Stimulated activated CD4-positive, alpha-beta T cell treated with anti-CD3 and anti-CD28 coated beads, Interleukin-12 subunit alpha, Interleukin-12 subunit beta, amount 100 ng/mL, for 4 hours (primary cell): ENCODE results near the gene HOXA7.

Source experiments
- DNase-seq: peaks from one replicate; pipeline ENCODE4 v3.0.0-alpha.2; 2020

HOXA7 gene

DNA sequence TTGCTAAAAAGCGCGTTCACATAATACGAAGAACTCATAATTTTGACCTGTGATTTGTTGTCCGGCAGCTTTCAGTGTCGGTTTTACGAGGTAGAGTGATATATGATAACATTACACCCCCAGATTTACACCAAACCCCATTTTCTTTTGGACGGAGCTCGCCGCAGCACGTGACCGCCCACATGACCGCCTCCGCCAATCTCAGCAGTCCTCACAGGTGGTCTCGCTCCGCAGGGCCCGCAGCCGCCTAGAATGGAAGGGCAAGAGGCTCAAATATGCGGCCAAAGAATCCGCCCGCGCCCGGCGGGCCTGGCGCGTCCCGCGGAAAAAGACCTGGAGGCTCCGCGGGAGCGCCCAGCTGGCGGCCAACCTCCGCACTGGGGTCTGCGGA lies at the start of gene HOXA7:
Gene HOXA7 (minus strand): TSS at position 168 of the 391 bp plus-strand sequence. CDS start 130 bp downstream, at position 38.
- no peak for DNase-seq

DNA sequence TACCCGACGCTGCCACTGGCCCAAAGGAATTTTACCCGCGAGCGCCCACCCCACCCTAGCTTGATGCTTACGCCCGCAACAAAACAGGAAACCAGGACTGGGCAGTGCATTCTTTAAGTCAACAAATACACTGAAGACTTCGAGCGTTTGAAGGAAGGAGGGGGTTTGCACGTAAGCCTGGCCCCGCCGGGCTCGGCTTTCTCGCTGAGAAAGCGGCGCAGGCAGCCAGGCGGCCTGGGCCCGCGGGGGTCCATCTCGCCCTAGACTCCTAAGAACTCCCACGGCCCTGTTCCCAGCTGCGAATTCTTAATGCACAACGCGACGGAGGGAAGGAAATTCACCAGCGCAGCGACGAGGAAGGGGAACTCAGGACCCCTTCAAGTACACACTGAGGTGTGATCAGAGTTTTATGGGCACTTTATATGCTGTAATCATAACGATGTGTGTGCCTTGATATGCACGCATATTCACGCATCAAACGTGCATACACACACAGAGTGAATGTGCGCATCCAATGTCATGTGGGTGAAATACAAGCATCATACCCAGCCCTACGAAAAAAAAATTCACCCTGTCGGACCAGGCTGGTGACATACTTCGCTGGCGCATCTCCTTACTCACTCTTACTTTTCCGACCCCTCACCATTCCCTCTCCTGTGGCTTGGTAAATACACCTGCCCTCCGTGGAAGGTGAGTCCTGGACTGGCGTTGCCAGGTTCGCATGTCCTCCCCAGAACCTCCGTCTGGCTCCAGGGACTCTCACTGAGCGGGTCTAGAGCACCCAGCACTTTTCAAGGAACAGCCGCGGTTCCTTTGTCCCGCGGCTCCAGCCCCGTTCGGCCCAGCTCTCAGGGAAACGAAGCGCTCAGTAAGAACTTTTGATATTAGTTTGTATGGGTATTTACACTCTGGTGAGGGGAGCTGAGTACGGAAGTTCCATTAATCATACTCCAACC lies 49.1 kb upstream of the HOXA7 start:
- DNase-seq = no peak

DNA sequence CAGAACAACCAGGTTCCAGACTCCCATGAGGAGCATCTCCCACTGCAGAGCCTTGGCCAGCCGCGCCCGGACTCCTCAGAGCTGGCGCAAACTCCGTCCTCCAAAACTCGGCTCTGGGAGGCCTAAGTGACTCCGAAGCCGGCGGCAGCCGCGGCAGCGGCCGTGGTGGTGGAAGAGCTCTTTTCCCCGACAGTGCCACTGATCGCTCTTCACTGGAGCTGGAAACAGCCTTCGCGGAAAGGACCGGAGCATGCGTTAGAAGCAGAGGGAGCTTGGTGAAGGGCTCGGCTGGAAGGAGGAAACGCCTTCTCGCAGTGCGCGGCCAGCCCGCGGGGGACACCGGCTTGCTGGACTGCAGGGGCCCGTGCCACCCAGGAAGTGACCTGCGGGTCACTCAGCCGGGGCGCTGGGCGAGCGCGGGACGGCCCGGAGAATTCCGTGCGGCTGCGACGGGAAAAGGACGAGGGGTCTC lies 48.4 kb upstream of the HOXA7 start:
- no peak for DNase-seq

GRCh38 chr7:27203964-27204594 lies 47.6 kb upstream of the HOXA7 start:
- no peak for DNase-seq

- DNase-seq = no peak
Measured at GRCh38 chr7:27203365-27203953, 47.0 kb upstream of the HOXA7 start.

GRCh38 chr7:27202862-27203134 lies 46.3 kb upstream of the HOXA7 start:
- DNase-seq = no peak

DNA sequence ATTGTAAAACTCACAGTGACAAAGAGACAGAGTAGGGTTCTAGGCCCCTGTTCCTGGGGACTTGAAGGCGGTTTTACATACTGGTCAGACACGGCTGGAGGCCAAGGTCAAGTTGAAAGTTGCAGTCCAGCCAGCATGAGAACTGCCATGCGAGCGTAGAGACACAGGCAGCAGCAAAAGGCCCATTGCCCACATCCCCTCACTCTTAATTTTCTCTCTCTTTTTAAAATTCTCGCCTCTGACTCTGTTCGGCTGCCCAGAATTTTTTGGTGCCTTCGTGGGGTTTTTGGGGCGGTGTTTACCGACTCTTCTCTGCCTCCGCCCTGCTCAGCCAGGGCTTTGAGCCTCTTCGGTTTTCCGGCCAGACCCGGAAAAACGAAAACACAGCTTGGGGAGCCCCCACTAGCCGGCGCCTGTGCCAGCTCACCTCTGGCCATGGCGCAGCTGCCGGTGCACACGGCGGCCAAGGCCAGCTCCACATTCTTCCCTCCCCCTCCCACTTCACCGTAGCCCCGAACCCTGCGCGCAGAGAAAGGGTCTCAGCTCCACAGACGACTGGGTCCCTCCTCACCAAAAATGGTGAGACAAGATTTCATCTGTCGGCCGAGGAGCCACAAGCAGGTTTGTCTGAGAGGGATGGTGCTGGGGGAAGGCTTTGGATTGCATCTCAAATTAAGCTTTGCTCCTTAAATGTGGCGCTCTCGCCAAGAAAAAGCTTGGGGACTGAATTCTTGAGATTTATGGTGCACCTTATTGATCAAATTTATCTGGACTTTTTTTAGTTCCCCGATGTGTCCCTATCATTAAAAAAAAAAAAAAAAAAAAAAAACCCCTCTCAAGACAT lies 45.8 kb upstream of the HOXA7 start:
- DNase-seq = no peak

GRCh38 chr7:27201580-27202017 lies 45.1 kb upstream of the HOXA7 start:
- no peak for DNase-seq

DNA sequence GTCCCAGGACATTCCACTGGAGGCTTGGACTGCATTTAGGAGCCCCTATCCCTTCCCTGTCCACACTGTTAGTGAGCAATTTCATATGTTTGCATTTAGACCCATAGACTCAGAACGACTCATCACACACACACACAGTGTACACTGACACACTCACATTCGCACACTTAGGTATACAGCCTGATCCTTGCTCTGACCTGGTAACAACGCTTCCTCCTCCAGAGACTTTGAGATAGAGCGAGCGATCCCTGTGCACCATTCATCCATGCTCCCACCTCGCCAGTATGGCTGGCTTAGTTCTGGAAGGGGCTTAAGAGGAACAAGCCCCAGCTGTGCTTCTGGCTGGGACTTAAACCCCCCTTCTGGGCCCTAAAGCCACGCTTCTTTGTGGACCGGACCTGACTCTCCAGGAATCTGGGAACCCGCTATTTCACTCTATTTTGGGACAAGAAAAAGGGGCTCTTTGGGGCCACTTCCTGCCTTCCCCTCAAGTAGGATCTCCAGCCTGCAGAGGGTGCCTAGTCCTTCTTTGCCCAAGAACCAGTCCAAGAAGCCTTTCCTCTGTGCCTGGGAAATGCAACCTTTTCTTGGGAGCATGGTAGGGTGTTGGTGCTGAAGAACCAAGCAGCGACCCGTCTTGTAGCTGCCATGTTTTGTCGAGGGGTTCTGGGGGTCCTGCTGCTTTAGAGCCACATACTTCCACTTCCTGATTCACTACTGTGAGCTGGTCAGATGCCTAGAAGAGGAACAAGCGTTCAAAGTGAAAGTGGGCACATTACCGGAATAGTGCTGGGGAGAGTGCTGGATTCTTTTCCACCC lies 44.5 kb upstream of the HOXA7 start:
- DNase-seq = no peak

DNA sequence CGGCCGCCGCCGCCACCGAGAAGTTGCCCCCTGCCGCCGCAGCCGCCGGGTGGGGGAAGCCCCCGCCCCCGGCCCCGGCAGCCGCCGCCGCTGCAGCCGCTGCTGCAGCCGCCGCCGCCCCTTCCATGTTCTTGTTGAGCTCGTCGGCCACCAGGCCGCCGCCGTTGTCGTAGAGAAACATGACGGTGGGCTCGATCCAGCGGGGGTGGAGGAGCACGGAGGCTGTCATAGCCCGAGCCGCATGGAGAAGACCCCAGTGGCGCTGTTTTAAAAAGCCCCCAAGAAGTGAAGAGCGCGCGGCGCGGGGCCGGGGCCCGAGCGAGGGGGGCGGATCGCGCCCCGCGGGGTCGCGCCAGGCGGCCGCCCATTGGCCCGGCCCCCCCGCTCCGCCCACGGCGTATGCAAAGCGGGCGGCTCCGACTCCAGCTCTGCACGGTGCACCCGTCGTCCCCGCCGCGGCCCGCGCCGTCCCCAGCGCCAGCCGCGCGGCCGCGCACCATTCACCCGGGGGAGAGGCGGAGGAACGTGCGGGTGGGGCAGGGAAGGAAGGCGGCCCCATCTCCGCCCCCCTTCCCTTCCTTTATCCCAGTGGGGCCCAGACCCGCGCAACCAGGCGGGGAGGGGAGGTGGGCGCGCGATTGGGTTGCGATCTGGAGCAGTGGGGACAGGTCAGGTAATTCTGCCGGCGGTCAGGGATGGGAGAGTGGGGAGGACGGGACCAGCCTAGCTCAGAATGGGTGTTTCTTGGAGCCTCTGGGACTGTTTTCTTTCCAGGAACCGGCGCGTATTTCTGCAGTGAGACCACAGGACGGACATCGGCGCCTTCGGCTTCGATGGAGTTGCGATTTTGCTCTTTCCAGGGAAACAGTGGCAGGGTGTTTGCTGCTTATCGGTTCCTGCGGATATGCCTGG lies 43.6 kb upstream of the HOXA7 start, which contains the start of gene HOXA13:
Gene HOXA13 (minus strand): TSS at position 243 of the 912 bp plus-strand sequence. CDS start 14 bp downstream, at position 229.
- DNase-seq = no peak

DNA sequence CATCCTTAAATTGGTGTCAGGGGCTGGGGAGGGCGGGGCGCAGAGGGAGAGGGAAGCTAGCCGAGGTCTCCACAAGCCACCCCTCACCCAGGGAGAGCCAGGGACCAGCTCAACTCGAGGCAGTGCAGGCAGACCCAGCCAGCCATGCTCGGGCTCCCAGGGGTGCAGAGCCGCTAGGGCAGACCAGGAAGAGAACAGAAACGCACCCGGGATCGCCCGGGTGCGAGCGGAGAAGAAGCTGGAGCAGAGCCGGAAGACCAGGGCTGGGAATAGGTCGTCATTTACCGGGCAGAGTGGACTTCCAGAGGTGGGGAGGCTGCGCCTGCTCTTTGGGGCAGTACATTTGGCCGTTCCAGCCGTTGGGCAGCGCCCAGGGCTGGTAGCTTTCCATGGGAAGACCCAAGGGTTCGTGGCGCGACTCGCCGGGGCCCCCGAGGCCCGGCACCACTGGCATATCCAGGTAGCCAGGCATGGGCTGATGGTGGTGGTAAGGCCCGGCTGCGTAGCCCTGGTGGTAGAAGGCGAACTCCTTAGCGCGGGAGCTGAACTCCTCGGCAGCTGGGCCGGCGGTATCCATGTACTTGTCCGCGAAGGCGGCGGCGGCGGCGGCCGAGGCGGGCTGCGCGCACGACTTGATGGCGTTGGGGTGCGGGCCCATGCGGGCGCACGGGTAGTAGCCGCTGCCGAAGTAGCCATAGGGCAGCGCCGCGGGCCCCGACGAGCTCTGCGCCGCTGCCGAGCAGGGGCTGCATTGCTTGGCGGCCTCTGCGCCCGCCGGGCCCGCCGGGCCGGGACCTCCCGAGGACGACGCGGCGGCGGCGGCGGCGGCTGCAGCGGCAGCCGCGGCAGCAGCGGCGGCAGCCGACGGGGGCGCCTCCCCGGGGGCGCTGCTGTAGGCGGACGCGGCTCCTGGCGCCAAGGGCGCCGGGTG lies 42.7 kb upstream of the HOXA7 start:
- no peak for DNase-seq

GRCh38 chr7:27198138-27198841 lies 41.8 kb upstream of the HOXA7 start:
- no peak for DNase-seq

DNA sequence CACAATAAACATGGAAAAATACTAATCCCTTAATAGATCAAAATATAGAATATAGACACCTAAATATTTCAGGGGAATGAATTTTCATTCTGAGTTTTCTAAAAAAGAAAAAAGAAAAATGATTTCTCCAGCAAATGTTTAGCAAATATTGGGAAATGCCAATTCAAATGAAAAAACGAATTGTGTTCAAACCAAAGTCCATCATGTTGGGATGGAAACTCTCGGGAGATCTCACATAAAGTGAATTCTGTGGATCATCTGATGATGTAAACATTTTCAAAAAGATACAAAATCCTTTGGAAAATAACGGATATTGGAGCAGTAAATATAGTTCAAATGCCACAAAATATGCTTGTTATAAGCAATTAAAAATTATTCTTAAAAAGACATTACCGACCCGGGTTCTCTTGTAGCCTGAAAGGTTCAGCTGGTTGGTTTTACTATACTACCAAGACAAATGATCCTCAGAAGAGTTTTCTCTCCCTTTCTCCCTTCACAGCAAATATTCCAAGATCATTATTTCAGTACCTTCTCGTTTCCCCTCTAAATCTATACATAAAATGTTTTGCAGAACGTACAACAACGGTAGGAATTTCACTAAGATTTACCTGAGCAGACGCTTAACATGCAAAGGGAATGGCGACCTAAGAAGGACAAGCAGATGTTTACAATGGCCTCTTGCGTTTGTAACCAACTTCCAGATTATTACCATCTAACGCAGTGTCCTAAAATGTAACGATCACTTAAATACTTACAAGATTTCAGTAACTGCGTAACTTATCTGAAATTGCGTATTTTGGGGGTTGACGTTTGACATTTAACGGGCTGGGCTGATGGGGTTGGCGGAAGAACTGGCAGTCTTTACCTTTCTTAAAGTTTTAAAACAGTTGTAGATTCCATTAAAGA lies 40.9 kb upstream of the HOXA7 start:
- no peak for DNase-seq

- peak; percentile 87 for DNase-seq
Measured at GRCh38 chr7:27196287-27196767, 39.9 kb upstream of the HOXA7 start.

- DNase-seq = no peak
Measured at GRCh38 chr7:27194686-27195379, 38.4 kb upstream of the HOXA7 start.

DNA sequence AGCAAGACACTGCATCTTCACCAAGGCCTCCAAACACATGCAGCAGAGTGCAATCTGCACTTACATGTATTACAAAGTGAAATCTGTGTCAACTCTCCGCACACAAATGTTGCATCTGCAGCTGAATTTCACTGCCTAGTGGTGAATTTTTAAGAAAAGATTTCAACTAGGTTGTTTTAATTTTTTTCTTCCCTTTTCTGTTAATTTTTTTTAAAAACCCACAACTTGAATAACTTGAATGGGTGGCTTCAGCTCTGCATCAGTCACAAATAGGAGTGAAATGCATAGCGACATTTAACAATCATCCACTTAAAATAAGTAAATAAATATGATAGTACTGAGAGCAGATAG lies 37.5 kb upstream of the HOXA7 start:
- DNase-seq = no peak
